Activated CD8-positive, alpha-beta memory T cell treated with anti-CD3 and anti-CD28 coated beads, Interleukin-2, amount 50 U/mL, for 24 hours (primary cell): ENCODE results near the gene LYST.
"Not testable (repeated sequence)": the region's sequence is repeated elsewhere in the genome, so short reads cannot be mapped to it uniquely, and the experiment has no call there.

Experiments
- DNase-seq: peaks from one replicate; pipeline ENCODE4 v3.0.0-alpha.2; 2020; ENCODE audit errors: extremely low read depth

Gene LYST

DNA sequence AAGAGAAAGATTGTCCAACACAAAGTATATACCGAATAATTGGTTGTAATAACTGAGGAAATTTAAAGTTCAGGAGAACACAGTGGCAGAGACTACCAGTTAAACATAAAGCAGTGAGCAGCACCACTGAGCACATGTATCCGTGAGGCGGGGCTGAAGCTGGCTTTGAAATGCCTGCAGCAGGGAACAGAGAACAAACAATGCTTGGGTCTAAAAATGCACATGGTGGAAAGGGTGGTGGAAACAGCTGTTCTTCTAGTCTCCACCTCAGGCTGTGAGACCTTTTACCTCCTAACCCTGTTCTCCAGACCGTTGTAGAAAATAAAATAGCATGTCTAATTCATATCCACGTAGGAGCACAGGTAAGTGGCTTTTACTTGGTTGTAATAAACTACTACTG lies 209.4 kb downstream of the LYST start:
- DNase-seq = no peak

DNA sequence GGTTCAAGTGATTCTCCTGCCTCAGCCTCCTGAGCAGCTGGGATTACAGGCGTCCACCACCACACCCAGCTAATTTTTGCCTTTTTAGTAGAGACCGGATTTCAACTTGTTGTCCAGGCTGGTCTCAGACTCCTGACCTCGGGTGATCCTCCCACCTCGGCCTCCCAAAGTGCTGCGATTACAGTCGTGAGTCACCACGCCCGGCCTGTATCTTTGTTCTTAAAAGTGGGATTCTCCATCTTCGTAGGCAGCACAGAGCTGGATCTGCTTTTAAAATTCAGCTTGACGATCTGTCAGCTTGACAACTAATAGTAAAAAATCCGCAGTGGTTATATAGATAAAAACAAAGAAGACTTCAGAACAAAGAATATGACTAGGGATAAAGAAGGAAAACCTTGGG lies 214.3 kb downstream of the LYST start:
- no peak for DNase-seq

DNA sequence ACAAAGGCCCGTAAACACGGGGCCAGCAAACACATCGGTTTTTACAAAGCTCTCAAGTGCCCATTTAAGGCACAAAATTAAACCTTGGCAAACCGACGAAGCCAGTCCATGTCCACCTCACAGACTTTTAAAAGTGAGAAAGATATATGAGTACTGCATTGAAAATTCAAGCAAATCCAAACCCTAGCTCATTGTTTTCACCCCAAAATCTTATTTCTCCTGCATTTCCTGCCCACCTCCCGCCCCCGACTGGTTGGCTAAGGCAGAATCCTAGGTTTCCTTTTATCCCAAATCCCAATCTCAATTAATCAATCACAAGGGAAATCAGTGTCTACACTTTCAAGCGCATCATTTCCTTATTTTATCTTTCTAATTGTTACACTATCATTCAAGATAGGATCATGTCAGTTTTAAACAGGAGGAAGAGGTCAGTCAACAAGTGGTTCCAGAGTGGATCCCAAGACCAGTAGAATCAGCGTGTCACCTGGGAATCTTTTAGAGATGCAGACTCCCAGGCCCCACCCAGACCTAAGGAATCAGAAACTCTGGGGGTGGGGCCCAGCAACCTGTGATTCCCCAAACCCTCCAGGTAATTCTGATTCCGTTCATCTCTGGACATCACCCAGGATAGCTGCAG lies 215.4 kb downstream of the LYST start:
- DNase-seq = no peak

DNA sequence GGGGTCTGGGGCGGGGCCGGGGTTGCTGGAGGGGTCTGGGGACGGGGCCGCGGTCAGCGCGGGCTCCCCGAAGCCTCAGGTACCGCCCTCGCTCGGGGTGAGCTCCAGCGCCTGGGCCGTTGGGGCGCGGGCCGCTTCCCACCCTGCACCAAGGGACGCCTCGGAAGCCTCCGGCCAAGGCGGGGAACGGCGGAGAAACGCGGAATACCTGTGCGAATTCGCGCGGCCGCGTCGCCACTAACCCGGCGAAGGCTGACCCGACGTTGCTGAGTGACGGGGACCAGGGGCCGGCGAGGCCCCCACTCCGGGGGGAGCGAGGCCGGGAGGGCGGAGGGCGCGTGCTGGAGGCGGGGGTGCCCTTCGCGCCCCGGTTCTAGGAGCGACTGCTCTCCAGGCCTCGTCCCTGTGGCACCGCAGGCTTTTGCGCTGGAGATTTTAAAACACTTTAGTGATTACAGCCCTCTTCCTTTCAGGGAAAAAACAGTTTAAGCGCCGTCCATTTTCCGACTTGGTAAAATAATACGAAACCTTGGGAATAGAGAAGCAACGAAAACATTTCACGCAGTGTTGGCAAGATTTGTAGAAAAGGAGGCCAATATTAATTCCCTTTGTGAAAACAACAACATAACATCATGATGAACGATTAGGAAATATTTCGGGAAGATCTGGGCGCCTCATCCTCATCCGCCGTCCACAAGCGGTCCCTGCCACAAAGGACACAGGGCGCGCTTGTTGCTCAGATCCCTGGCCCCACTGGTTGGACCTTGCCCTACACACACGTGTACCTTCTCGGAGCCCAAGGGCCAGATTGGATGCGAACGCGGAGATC lies 216.2 kb downstream of the LYST start:
- DNase-seq = no peak

GRCh38 chr1:235649368-235650163 lies 217.1 kb downstream of the LYST start, which contains the start of gene GNG4:
Gene GNG4 (minus strand): TSS chr1:235649784. CDS start chr1:235583838, 65,946 bp downstream.
- no peak for DNase-seq

DNA sequence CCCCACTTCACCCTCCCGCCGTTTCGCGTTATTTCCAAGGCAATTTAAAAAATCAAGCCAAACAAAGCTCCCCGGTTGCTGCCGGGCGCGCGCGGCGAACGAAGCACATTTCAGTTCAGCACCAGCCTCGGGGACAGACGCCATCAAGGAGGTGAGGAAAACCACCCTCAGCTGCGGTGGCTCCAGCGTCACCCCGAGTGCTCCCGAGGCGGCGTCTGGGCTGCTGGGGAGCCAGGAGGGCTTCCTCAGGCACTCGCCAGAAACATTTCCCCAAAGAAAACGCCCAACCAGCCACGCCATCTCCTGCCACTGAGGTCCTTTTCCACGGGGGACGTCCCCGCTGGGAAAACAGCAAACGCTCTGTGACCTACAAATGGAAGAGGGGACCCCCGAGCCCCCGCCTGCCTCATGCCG lies 217.7 kb downstream of the LYST start:
- no peak for DNase-seq

GRCh38 chr1:235648407-235648907 lies 218.2 kb downstream of the LYST start:
- DNase-seq = no peak

DNA sequence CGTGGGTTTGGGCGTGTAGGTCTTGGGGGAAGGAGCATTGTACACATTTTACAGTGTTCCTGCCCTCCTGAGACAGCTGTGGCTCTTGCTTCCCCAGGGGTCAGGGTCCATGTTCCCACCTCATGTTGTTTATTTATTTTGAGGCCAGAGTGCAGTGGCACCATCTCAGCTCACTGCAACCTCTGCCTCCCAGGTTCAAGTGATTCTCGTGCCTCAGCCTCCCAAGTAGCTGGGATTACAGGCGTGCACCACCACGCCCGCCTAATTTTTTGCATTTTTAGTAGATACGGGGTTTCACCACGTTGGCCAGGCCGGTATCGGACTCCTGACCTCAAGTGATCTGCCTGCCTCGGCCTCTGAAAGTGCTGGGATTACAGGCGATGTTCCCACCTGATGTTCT lies 219.2 kb downstream of the LYST start:
- DNase-seq = not testable (repeated sequence)

DNA sequence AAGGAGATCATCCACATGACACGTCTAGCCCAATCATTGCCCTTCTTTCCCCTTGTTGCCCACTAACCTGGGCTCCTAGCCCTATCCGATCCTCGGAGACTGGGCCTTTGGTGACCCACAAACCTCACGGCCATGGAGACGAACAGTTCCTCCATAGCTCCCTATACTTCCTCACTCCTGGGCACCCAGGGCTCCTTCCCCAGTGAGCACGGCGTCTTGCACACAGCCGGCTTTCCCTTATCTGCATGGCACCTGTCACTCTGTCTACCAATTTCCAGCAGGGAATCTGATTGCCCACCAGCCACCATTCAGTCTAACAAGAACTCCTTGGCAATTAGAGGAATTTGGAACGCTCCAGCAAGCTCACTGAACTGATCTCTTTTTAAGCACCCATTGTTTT lies 220.2 kb downstream of the LYST start:
- no peak for DNase-seq

GRCh38 chr1:235644693-235645305 lies 221.9 kb downstream of the LYST start:
- no peak for DNase-seq

DNA sequence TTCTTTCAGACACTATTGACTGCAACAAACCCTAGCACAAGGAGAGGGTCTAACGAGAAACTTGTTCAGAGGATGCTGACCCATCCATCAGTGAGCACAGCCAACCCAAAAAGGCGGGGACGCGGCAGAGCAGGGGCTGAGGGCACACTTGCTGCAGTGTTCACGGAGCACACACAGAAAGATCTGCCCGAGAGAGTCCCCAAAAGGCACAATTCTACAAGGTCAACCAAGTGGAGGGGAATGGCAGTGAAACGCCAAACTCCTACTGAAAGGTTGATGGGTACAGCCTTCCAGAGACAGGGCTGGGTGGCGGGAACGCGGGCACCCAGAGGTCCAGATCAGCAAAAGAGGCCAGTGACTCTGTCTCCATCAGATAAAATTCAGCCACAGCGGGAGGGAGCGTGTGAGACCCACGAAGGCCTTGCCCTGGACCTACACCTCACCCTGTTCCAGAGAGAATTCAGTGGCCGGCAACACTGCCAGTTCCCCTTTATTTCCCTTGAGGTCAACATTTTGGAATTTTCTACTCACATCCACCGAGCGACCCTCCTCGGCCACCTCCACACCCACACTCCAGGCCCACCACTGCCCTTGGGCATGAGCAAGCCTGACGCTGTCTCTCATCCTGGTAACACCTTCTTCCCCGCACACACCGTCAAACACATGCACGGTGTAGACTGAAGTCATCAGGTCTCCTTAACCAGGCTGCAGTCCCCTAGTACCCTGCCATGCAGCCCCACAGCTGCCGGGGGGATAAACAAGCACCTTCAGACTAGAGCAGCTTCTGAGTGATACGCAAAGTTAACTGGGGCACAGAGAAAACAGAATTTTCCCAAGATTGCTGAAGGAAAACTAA lies 222.6 kb downstream of the LYST start:
- no peak for DNase-seq

- no peak for DNase-seq
Measured at GRCh38 chr1:235642943-235643371, 223.7 kb downstream of the LYST start.

- peak; percentile 26 for DNase-seq
Measured at GRCh38 chr1:235642011-235642942, 224.4 kb downstream of the LYST start.

DNA sequence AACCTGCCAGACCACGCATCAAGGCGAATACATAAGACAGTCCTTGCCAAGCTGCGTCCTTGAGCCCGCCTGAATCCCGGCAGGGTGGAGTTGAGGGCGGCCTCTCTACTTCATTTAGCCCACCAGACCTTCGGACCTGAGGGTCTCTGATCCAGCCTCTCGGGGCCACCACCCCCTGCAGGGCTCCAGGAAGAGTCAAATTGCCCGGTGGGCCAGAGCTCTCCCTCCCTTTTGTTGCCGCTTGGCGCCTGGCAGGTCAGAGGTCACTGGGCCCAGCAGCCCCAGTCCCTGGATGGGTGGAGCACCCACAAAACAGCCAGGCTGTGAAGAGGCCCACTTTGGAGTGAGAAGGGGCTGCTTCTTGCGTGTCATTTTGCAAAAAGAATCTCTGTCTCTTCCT lies 226.1 kb downstream of the LYST start:
- no peak for DNase-seq

GRCh38 chr1:235639226-235640205 lies 227.2 kb downstream of the LYST start:
- DNase-seq = no peak

DNA sequence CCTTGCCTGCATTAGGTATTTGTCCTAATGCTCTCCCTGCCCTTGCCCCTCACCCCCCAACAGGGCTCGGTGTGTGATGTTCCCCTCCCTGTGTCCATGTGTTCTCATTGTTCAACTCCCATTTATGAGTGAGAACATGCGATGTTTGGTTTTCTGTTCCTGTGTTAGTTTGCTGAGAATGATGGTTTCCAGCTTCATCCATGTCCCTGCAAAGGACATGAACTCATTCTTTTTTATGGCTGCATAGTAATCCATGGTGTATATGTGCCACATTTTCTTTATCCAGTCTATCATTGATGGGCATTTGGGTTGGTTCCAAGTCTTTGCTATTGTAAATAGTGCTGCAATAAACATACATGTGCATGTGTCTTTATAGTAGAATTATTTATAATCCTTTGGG lies 228.1 kb downstream of the LYST start:
- DNase-seq = not testable (repeated sequence)

GRCh38 chr1:235637756-235638534 lies 228.8 kb downstream of the LYST start:
- DNase-seq = no peak
